GM12878 (cell line): ENCODE data around the gene CLEC20A. TPM values are rescaled to one million over a fixed set of nuclear protein-coding genes. Genes with fewer than 3 reads are reported as not detected.

ENCODE experiments used
- ATAC-seq: fragments of 200-7000 bp; cut with Tn5 transposase; 3 replicates; pipeline ENCODE4 v1.9.1; 2020; ENCODE audit warnings: mild to moderate bottlenecking, moderate library complexity
- BruUV-seq: library from RNA; stranded (reverse); fragments of 400-500 nt; replicated peaks from 2 replicates; lab custom pipeline; 2021; lab: Mats Ljungman, UMichigan
- CTCF ChIA-PET: fragments of 300-600 bp; sonication (Branson Sonifier 250); formaldehyde crosslinking; extraction: SDS; loops from one replicate; lab custom pipeline; 2021; ENCODE audit warnings: inconsistent platforms; lab: Yijun Ruan, JAX
- POLR2A ChIA-PET: fragments of 350-600 bp; formaldehyde crosslinking; extraction: SDS; loops from one replicate; lab custom pipeline; 2021; ENCODE audit warnings: inconsistent platforms; lab: Charles Lee
- RAD21 ChIA-PET: fragments of 300-600 bp; sonication (Branson Sonifier 250); formaldehyde crosslinking; loops from one replicate; lab custom pipeline; 2023; ENCODE audit warnings: antibody characterized with exemption; ENCODE audit not compliant: unreplicated experiment; lab: Charles Lee
- SMC1A ChIA-PET: fragments of 300-600 bp; sonication (Branson Sonifier 250); formaldehyde crosslinking; loops from one replicate; lab custom pipeline; 2023; ENCODE audit not compliant: unreplicated experiment, uncharacterized antibody; lab: Charles Lee
- DNase-seq: peaks from one replicate; pipeline ENCODE4 v3.0.0-alpha.2; 2011; ENCODE audit warnings: low read depth, low spot score
- FAIRE-seq: peaks from 3 replicates; lab custom pipeline; 2011; peaks lifted over from hg19 to GRCh38; lab: Jason Lieb, UNC
- H2AFZ ChIP-seq: 2 replicates; pipeline ENCODE4 v1.6.0; 2011; ENCODE audit warnings: low read depth, low read length, control low read depth; ENCODE audit not compliant: control insufficient read depth
- H3K27ac ChIP-seq: 2 replicates; pipeline ENCODE4 v1.5.1; 2011; ENCODE audit warnings: control low read depth; ENCODE audit not compliant: control insufficient read depth, insufficient read depth
- H3K27me3 ChIP-seq, 2 experiments: replicated peaks in 1 of 2; 2 replicates each; pipeline versions ENCODE4 v1.6.0 to v1.6.1; 2011; ENCODE audit warnings: low read length in 1 of 2; ENCODE audit not compliant: control insufficient read depth in 2 of 2, insufficient read depth in 2 of 2
- H3K36me3 ChIP-seq, 2 experiments: 2 replicates each; pipeline ENCODE4 v1.5.1; 2011; ENCODE audit warnings: low read length in 1 of 2; ENCODE audit not compliant: control insufficient read depth in 2 of 2, insufficient read depth in 2 of 2
- H3K4me1 ChIP-seq: 2 replicates; pipeline ENCODE4 v1.6.1; 2011; ENCODE audit warnings: mild to moderate bottlenecking, low read length, moderate library complexity, mixed read lengths; ENCODE audit not compliant: control insufficient read depth, insufficient read depth
- H3K4me2 ChIP-seq: 2 replicates; pipeline ENCODE4 v1.6.0; 2011; ENCODE audit warnings: control low read depth; ENCODE audit not compliant: control insufficient read depth, insufficient read depth
- H3K4me3 ChIP-seq: fragments of 200-600 bp; sonication (generic); 2 replicates; pipeline ENCODE4 v1.5.1; 2016
- H3K79me2 ChIP-seq: 2 replicates; pipeline ENCODE4 v1.6.0; 2011; ENCODE audit warnings: low read length; ENCODE audit not compliant: control insufficient read depth, insufficient read depth
- H3K9ac ChIP-seq: 2 replicates; pipeline ENCODE4 v1.8.0; 2011; ENCODE audit warnings: low read length, control low read depth, mixed read lengths; ENCODE audit not compliant: control insufficient read depth, insufficient read depth
- H3K9me3 ChIP-seq: replicated peaks from 3 replicates; pipeline ENCODE4 v1.5.1; 2011; ENCODE audit warnings: mild to moderate bottlenecking, low read length; ENCODE audit not compliant: control insufficient read depth, insufficient read depth
- H4K20me1 ChIP-seq: 2 replicates; pipeline ENCODE4 v1.6.0; 2011; ENCODE audit not compliant: control insufficient read depth, insufficient read depth
- CEBPB ChIP-seq, 2 experiments: fragments of 150-350 bp in 1 of 2; IDR thresholded peaks; 2 replicates each; pipeline ENCODE4 v1.6.1; 2012 to 2014; ENCODE audit warnings: low read depth in 2 of 2, low read length in 2 of 2, borderline replicate concordance in 1 of 2, inconsistent platforms in 1 of 2
- GABPA ChIP-seq: IDR thresholded peaks from 2 replicates; pipeline ENCODE4 v1.6.1; 2014; ENCODE audit warnings: antibody characterized with exemption, low read depth, mild to moderate bottlenecking, inconsistent platforms
- HCFC1 ChIP-seq: fragments of 150-350 bp; IDR thresholded peaks from 2 replicates; pipeline ENCODE4 v1.6.1; 2014; ENCODE audit warnings: low read length
- HDAC2 ChIP-seq: fragments of 200-600 bp; sonication (generic); IDR thresholded peaks from 2 replicates; pipeline ENCODE4 v1.6.1; 2017
- IRF3 ChIP-seq: fragments of 450-650 bp; IDR thresholded peaks from 2 replicates; pipeline ENCODE4 v1.6.1; 2014; ENCODE audit warnings: mild to moderate bottlenecking
- KDM1A ChIP-seq: fragments of 200-600 bp; sonication (generic); IDR thresholded peaks from 2 replicates; pipeline ENCODE4 v1.6.1; 2016; ENCODE audit warnings: borderline replicate concordance
- LARP7 ChIP-seq: fragments of 450-650 bp; IDR thresholded peaks from 2 replicates; pipeline ENCODE4 v1.6.1; 2017; ENCODE audit warnings: mild to moderate bottlenecking
- MYB ChIP-seq: fragments of 150-350 bp; IDR thresholded peaks from 2 replicates; pipeline ENCODE4 v1.6.1; 2014; ENCODE audit warnings: mild to moderate bottlenecking, low read depth, low read length, borderline replicate concordance
- POLR2A ChIP-seq: IDR thresholded peaks from 2 replicates; pipeline ENCODE4 v1.6.1; 2011; ENCODE audit warnings: low read depth, mild to moderate bottlenecking, low read length
- RB1 ChIP-seq: fragments of 450-650 bp; formaldehyde crosslinking; IDR thresholded peaks from 2 replicates; pipeline ENCODE4 v1.6.1; 2017; ENCODE audit warnings: mild to moderate bottlenecking, borderline replicate concordance
- RUNX3 ChIP-seq: IDR thresholded peaks from 2 replicates; pipeline ENCODE4 v1.6.1; 2012; ENCODE audit warnings: low read length, inconsistent platforms
- SMAD1 ChIP-seq: fragments of 450-650 bp; IDR thresholded peaks from 2 replicates; pipeline ENCODE4 v1.6.1; 2018; ENCODE audit warnings: mild to moderate bottlenecking, low read depth; ENCODE audit not compliant: partially characterized antibody
- SRF ChIP-seq, 2 experiments: IDR thresholded peaks; 2 replicates each; pipeline ENCODE4 v1.6.1; 2011; ENCODE audit warnings: low read depth in 2 of 2, low read length in 2 of 2, mild to moderate bottlenecking in 1 of 2, moderate library complexity in 1 of 2
- TCF3 ChIP-seq: IDR thresholded peaks from 2 replicates; pipeline ENCODE4 v1.6.1; 2012; ENCODE audit warnings: low read depth, mild to moderate bottlenecking, low read length, borderline replicate concordance; ENCODE audit not compliant: insufficient read depth
- ZNF687 ChIP-seq: fragments of 450-650 bp; IDR thresholded peaks from 2 replicates; pipeline ENCODE4 v1.6.1; 2017; ENCODE audit warnings: mild to moderate bottlenecking, moderate library complexity
- WGBS: methylation state at CpG from one replicate; pipeline ENCODE4 v1.1.6; 2016; ENCODE audit warnings: low lambda C conversion rate; ENCODE audit not compliant: insufficient replicate concordance, insufficient coverage; ENCODE audit errors: missing lambda C conversion rate; 5-methylcytosine and 5-hydroxymethylcytosine counted together
- in situ Hi-C: fragments of 300-500 bp; cut with MboI; formaldehyde crosslinking; loops from 9 replicates; pipeline ENCODE4 v1.14.3; 2018; ENCODE audit warnings: mixed read lengths
- intact Hi-C: fragments of 100-400 bp; cut with micrococcal nuclease; formaldehyde crosslinking; loops from one replicate; pipeline ENCODE4 v1.14.2; 2022; ENCODE audit not compliant: unreplicated experiment
- polyA plus RNA-seq, 11 experiments: library from polyadenylated mRNA; depleted of rRNA in 4 of 11; unstranded in 6 of 11; stranded (reverse) in 5 of 11; fragments of >200 nt; fragmentation: Nextera tagmentation in 4 of 11; fragmentation: Illumina TruSeq in 1 of 11; extraction: Ambion mirVana in 4 of 11; extraction: Trizol in 1 of 11; gene quantifications; 1 replicate in 1 of 11; 2 replicates in 10 of 11; pipeline versions ENCODE4 v1.2.1 to v1.2.3, GENCODE V29; 2011 to 2016; ENCODE audit warnings: inconsistent platforms in 2 of 11, missing spikeins in 2 of 11, low read depth in 1 of 11
- total RNA-seq, 4 experiments: library from RNA; depleted of rRNA in 3 of 4; stranded (reverse); fragments of >200 nt in 3 of 4; fragmentation: Illumina TruSeq in 1 of 4; extraction: Trizol in 1 of 4; gene quantifications; 2 replicates each; pipeline versions ENCODE4 v1.2.1 to v1.2.3, GENCODE V29; 2013 to 2021
- TF ChIP-seq, protein P1 (sequence below): IDR thresholded peaks from 2 replicates; pipeline ENCODE4 v1.6.1; 2012; ENCODE audit warnings: mild to moderate bottlenecking, low read depth, low read length

Gene CLEC20A
- total and polyA plus RNA-seq, 10 of the 15 experiments (the other 5 are each of a cell fraction or from before 2014, with no cell fraction given): not detected

DNA sequence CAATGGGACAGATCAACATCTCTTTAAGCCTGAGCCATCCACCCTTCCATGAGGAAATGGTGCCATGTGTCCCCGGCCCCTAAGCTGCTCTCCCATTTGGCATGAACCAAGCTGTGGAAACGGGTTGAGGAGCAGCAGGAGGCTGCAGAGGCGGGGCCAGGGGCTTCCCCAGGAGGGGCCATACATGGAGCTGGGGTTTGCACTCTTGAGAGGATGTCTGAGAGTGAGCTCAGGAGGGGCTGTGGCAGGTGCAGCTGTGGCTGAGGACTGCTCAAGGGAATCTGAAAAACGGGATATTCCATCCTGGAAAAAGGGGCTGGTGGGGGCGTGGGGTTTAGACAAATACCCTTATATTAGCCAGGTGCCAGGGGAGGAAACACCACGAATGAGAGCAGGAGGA, 7.1 kb upstream of the CLEC20A start:
- no peaks in the 10 kb centered on the region for H4K20me1 ChIP-seq
- ChIA-PET CTCF (interaction anchor here (0.9 to 11.2 kb wide), 4 partner anchors 33 to 204 kb away, joined by 3 to 187 read pairs (median 20); no protein-coding TSS in a partner anchor), RAD21 (interaction anchor here (1.1 kb wide), 1 partner anchor 193 kb away, joined by 3 read pairs; no protein-coding TSS in a partner anchor), POLR2A (no interaction called here), SMC1A (interaction anchor here (1.3 to 7.4 kb wide), 2 partner anchors 139 to 191 kb away, joined by 4 to 73 read pairs; no protein-coding TSS in a partner anchor)
- no peaks in the 10 kb centered on the region for H3K79me2 ChIP-seq
- no peak overlapping the region for H2AFZ ChIP-seq
- FAIRE-seq (no peak), ATAC-seq (no peak), DNase-seq (no peak)
- no peak overlapping the region for H3K4me2 ChIP-seq
- no peak overlapping the region for H3K27ac ChIP-seq
- 0% methylated on average over 6 of the region's 6 CpGs for WGBS
- no TSS peak for BruUV-seq
- intact Hi-C loops (no loop called here), in situ Hi-C loops (loop anchor here (5.0 kb wide), 1 partner anchor 192 kb away; no protein-coding TSS in a partner anchor)
- no peaks in the 10 kb centered on the region for H3K4me1 ChIP-seq
- no peak overlapping the region for H3K9ac ChIP-seq
- no peaks in the 10 kb centered on the region for H3K27me3 ChIP-seq
- no peaks in the 10 kb centered on the region for H3K9me3 ChIP-seq
- no peaks in the 10 kb centered on the region for H3K36me3 ChIP-seq
- H3K4me3 ChIP-seq: no peak overlapping the region
- TF ChIP-seq RUNX3 (no peak), SRF (IDR thresholded peaks at IDR 0.05; ENCODE audit: low read depth in 2 of 2, low read length in 2 of 2) (no peak), IRF3 (no peak), HCFC1 (no peak), TCF3 (no peak), MYB (no peak), RB1 (no peak), GABPA (no peak), POLR2A (no peak), CEBPB (IDR thresholded peaks at IDR 0.05; ENCODE audit: borderline replicate concordance in 1 of 2, low read depth in 2 of 2, low read length in 2 of 2) (no peak), HDAC2 (no peak), SMAD1 (no peak), KDM1A (no peak), LARP7 (no peak), ZNF687 (no peak)
- TF ChIP-seq, protein P1, sequence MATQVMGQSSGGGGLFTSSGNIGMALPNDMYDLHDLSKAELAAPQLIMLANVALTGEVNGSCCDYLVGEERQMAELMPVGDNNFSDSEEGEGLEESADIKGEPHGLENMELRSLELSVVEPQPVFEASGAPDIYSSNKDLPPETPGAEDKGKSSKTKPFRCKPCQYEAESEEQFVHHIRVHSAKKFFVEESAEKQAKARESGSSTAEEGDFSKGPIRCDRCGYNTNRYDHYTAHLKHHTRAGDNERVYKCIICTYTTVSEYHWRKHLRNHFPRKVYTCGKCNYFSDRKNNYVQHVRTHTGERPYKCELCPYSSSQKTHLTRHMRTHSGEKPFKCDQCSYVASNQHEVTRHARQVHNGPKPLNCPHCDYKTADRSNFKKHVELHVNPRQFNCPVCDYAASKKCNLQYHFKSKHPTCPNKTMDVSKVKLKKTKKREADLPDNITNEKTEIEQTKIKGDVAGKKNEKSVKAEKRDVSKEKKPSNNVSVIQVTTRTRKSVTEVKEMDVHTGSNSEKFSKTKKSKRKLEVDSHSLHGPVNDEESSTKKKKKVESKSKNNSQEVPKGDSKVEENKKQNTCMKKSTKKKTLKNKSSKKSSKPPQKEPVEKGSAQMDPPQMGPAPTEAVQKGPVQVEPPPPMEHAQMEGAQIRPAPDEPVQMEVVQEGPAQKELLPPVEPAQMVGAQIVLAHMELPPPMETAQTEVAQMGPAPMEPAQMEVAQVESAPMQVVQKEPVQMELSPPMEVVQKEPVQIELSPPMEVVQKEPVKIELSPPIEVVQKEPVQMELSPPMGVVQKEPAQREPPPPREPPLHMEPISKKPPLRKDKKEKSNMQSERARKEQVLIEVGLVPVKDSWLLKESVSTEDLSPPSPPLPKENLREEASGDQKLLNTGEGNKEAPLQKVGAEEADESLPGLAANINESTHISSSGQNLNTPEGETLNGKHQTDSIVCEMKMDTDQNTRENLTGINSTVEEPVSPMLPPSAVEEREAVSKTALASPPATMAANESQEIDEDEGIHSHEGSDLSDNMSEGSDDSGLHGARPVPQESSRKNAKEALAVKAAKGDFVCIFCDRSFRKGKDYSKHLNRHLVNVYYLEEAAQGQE: no peak
